ENCODE measurements around the gene NFATC2. TPM values are rescaled to one million over a fixed set of nuclear protein-coding genes. Genes with fewer than 3 reads are reported as not detected.
"Not testable (repeated sequence)": the region's sequence is repeated elsewhere in the genome, so short reads cannot be mapped to it uniquely, and the experiment has no call there.

The NFATC2 gene
- total RNA-seq, 3 donors from 2014 or later (not counting 1 experiment from before 2014, with no cell fraction given), result 141 to 195 (median 160) TPM

- Mint-ChIP-seq H3K4me1 (peaks cover 32 to 47% of the 10 kb centered on the region in 2 donors), H3K27ac (peak overlapping the region; percentile 65 to 83), H3K4me3 (no peak overlapping the region), H3K9me3 (no peaks in the 10 kb centered on the region), H3K36me3 (peaks cover 7% of the 10 kb centered on the region), H3K27me3 (ENCODE audit: low read depth in 2 of 2) (no peaks in the 10 kb centered on the region)
- Histone ChIP-seq H3K4me3 (ENCODE audit: low read length) (no peak overlapping the region), H3K9me3 (ENCODE audit: control insufficient read depth, insufficient read depth, low read length) (no peaks in the 10 kb centered on the region), H3K4me1 (ENCODE audit: control insufficient read depth, insufficient read depth, low read length) (peaks cover 26% of the 10 kb centered on the region), H3K27me3 (ENCODE audit: control insufficient read depth, insufficient read depth, low read length) (no peaks in the 10 kb centered on the region), H3K27ac (ENCODE audit: low read length) (no peak overlapping the region), H3K36me3 (ENCODE audit: control insufficient read depth, insufficient read depth, low read length) (peaks cover 70% of the 10 kb centered on the region)
- no peak for ATAC-seq
- TF ChIP-seq CTCF (IDR thresholded peaks at IDR 0.05), result no peak
- 93% methylated on average over 12 of the region's 12 CpGs for WGBS (ENCODE audit: insufficient coverage)
- no peak for DNase-seq
- intact Hi-C loops (cut with micrococcal nuclease), result no loop called here
Measured at GRCh38 chr20:51462566-51463276, 79.8 kb downstream of the NFATC2 start.

GRCh38 chr20:51461846-51462245 is 80.7 kb downstream of the NFATC2 start:
- intact Hi-C loops (cut with micrococcal nuclease), result not testable (repeated sequence)

GRCh38 chr20:51461306-51461705 is 81.2 kb downstream of the NFATC2 start:
- no peaks in the 10 kb centered on the region for H3K27me3 ChIP-seq (ENCODE audit: control insufficient read depth, insufficient read depth, low read length)
- peaks cover 73% of the 10 kb centered on the region for H3K36me3 ChIP-seq (ENCODE audit: control insufficient read depth, insufficient read depth, low read length)
- Mint-ChIP-seq H3K9me3 (no peaks in the 10 kb centered on the region), H3K36me3 (peaks cover 7% of the 10 kb centered on the region), H3K27ac (peak overlapping the region; percentile 57 to 76), H3K4me3 (no peak overlapping the region), H3K4me1 (peaks cover 40 to 46% of the 10 kb centered on the region in 2 donors), H3K27me3 (ENCODE audit: low read depth in 2 of 2) (no peaks in the 10 kb centered on the region)
- no peak for DNase-seq
- no peak overlapping the region for H3K27ac ChIP-seq (ENCODE audit: low read length)
- TF ChIP-seq CTCF (IDR thresholded peaks at IDR 0.05), result no peak
- ATAC-seq, result no peak
- whole genome bisulfite sequencing (ENCODE audit: insufficient coverage), result 84% methylated on average over 8 of the region's 8 CpGs
- H3K4me3 ChIP-seq (ENCODE audit: low read length), result no peak overlapping the region
- H3K9me3 ChIP-seq (ENCODE audit: control insufficient read depth, insufficient read depth, low read length), result no peaks in the 10 kb centered on the region
- intact Hi-C loops (cut with micrococcal nuclease), result no loop called here
- H3K4me1 ChIP-seq (ENCODE audit: control insufficient read depth, insufficient read depth, low read length), result peaks cover 39% of the 10 kb centered on the region

More at GRCh38 chr20:51461846-51462245, 80.7 kb downstream of the NFATC2 start:
- H3K4me3 Mint-ChIP-seq; H3K9me3 Mint-ChIP-seq; H3K27me3 Mint-ChIP-seq (ENCODE audit: low read depth in 2 of 2); H3K27me3 ChIP-seq (ENCODE audit: control insufficient read depth, insufficient read depth, low read length); H3K36me3 Mint-ChIP-seq; H3K4me3 ChIP-seq (ENCODE audit: low read length); H3K27ac ChIP-seq (ENCODE audit: low read length); ATAC-seq; H3K27ac Mint-ChIP-seq; DNase-seq; H3K9me3 ChIP-seq (ENCODE audit: control insufficient read depth, insufficient read depth, low read length): not testable (repeated sequence)
- peaks cover 73% of the 10 kb centered on the region for H3K36me3 ChIP-seq (ENCODE audit: control insufficient read depth, insufficient read depth, low read length)
- WGBS (ENCODE audit: insufficient coverage), result 87% methylated on average over 5 of the region's 5 CpGs
- peaks cover 34% of the 10 kb centered on the region for H3K4me1 ChIP-seq (ENCODE audit: control insufficient read depth, insufficient read depth, low read length)
- peaks cover 35 to 46% of the 10 kb centered on the region in 2 donors for H3K4me1 Mint-ChIP-seq

- no peak for DNase-seq
- H3K9me3 ChIP-seq (ENCODE audit: control insufficient read depth, insufficient read depth, low read length), result no peaks in the 10 kb centered on the region
- Mint-ChIP-seq H3K27me3 (ENCODE audit: low read depth in 2 of 2) (no peaks in the 10 kb centered on the region), H3K9me3 (no peaks in the 10 kb centered on the region), H3K36me3 (peaks cover 7% of the 10 kb centered on the region), H3K4me3 (no peak overlapping the region), H3K27ac (peak overlapping the region; percentile 57 to 76), H3K4me1 (peaks cover 39 to 48% of the 10 kb centered on the region in 2 donors)
- 74% methylated on average over 12 of the region's 13 CpGs for WGBS (ENCODE audit: insufficient coverage)
- H3K4me3 ChIP-seq (ENCODE audit: low read length), result no peak overlapping the region
- no peaks in the 10 kb centered on the region for H3K27me3 ChIP-seq (ENCODE audit: control insufficient read depth, insufficient read depth, low read length)
- peaks cover 73% of the 10 kb centered on the region for H3K36me3 ChIP-seq (ENCODE audit: control insufficient read depth, insufficient read depth, low read length)
- intact Hi-C loops (cut with micrococcal nuclease), result no loop called here
- ATAC-seq, result peak in 1 of 3 donors; percentile 18
- TF ChIP-seq CTCF (IDR thresholded peaks at IDR 0.05), result no peak
- peaks cover 41% of the 10 kb centered on the region for H3K4me1 ChIP-seq (ENCODE audit: control insufficient read depth, insufficient read depth, low read length)
- H3K27ac ChIP-seq (ENCODE audit: low read length), result peak overlapping the region; percentile 34
Measured at GRCh38 chr20:51460569-51461265, 81.8 kb downstream of the NFATC2 start.

Data from natural killer cell (primary cell).